Kasumi-1 (cell line): ENCODE results near the gene FANCM.

Source experiments
- DNase-seq, 2 experiments: peaks; one replicate each; lab custom pipeline; 2025; lab: John Stamatoyannopoulos, UW

FANCM gene, protein sequence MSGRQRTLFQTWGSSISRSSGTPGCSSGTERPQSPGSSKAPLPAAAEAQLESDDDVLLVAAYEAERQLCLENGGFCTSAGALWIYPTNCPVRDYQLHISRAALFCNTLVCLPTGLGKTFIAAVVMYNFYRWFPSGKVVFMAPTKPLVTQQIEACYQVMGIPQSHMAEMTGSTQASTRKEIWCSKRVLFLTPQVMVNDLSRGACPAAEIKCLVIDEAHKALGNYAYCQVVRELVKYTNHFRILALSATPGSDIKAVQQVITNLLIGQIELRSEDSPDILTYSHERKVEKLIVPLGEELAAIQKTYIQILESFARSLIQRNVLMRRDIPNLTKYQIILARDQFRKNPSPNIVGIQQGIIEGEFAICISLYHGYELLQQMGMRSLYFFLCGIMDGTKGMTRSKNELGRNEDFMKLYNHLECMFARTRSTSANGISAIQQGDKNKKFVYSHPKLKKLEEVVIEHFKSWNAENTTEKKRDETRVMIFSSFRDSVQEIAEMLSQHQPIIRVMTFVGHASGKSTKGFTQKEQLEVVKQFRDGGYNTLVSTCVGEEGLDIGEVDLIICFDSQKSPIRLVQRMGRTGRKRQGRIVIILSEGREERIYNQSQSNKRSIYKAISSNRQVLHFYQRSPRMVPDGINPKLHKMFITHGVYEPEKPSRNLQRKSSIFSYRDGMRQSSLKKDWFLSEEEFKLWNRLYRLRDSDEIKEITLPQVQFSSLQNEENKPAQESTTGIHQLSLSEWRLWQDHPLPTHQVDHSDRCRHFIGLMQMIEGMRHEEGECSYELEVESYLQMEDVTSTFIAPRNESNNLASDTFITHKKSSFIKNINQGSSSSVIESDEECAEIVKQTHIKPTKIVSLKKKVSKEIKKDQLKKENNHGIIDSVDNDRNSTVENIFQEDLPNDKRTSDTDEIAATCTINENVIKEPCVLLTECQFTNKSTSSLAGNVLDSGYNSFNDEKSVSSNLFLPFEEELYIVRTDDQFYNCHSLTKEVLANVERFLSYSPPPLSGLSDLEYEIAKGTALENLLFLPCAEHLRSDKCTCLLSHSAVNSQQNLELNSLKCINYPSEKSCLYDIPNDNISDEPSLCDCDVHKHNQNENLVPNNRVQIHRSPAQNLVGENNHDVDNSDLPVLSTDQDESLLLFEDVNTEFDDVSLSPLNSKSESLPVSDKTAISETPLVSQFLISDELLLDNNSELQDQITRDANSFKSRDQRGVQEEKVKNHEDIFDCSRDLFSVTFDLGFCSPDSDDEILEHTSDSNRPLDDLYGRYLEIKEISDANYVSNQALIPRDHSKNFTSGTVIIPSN (N-terminal part only)

DNA sequence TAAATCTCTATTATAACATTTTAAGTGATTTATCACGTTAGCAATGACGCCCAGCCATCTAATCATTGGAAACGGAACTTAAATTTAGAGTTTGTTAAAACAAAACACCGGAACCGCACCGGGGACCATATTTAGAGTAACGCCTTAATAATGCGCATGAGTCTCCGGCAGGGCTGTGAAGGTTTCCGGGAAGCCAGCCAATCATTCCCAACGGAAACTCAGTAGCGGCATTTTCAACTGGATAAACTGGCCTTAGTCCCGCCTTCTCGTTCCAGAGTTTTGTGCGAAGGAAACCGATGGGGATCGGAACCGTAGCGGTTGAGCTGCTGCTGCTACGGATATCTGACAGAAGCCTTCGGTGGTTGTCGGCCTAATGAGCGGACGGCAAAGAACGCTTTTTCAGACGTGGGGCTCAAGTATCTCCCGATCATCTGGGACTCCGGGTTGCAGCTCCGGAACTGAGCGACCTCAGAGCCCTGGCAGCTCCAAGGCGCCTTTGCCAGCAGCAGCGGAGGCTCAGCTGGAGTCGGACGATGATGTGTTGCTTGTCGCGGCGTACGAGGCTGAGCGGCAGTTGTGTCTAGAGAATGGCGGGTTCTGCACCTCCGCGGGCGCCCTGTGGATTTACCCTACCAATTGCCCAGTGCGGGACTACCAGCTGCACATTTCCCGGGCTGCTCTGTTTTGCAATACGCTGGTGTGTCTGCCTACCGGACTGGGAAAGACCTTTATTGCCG is at the start of gene FANCM:
Gene FANCM (plus strand): TSS at position 272 of the 737 bp plus-strand sequence. CDS start 102 bp downstream, at position 374.
- peak; percentile 98 for DNase-seq

- no peak for DNase-seq
These were observed 45.9 kb upstream of the FANCM start for GRCh38 chr14:45089813-45090212.

GRCh38 chr14:45091710-45092109 is 44.0 kb upstream of the FANCM start:
- no peak for DNase-seq

GRCh38 chr14:45094275-45094674 is 41.5 kb upstream of the FANCM start:
- DNase-seq: no peak

DNA sequence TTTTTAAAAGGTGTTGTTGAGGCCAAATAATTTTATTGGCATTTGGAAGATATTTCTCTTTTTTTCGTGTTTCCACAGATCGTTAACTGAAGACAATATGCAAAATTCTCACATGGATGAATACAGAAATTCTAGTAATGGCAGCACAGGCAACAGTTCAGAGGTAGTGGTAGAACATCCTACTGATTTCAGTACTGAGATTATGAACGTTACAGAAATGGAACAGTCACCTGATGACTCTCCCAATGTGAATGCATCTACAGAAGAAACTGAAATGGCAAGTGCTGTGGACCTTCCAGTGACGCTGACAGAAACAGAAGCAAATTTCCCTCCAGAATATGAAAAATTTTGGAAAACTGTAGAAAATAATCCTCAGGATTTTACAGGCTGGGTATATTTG is 40.6 kb upstream of the FANCM start:
- no peak for DNase-seq

GRCh38 chr14:45096218-45096617 is 39.5 kb upstream of the FANCM start:
- no peak for DNase-seq

GRCh38 chr14:45103806-45104205 is 31.9 kb upstream of the FANCM start:
- no peak for DNase-seq

DNA sequence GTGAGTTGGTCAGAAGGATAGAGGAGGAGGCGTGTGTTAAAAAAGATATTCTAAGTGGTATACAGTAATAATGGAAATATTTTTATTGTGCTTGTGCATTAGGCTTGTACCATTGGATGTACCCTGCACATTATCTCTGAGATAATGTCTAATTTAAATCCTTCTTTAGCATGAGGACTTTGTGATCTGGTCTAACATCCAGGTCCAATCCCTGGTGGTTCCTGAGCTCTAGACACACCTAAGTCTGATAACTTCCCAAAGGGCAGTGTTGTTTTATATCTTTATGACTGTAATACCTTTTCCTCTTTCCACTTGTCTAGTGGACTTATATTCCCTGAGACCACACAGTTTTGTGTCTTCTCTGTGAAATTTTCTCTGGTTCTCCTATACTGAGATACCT is 31.2 kb upstream of the FANCM start:
- DNase-seq: no peak

DNA sequence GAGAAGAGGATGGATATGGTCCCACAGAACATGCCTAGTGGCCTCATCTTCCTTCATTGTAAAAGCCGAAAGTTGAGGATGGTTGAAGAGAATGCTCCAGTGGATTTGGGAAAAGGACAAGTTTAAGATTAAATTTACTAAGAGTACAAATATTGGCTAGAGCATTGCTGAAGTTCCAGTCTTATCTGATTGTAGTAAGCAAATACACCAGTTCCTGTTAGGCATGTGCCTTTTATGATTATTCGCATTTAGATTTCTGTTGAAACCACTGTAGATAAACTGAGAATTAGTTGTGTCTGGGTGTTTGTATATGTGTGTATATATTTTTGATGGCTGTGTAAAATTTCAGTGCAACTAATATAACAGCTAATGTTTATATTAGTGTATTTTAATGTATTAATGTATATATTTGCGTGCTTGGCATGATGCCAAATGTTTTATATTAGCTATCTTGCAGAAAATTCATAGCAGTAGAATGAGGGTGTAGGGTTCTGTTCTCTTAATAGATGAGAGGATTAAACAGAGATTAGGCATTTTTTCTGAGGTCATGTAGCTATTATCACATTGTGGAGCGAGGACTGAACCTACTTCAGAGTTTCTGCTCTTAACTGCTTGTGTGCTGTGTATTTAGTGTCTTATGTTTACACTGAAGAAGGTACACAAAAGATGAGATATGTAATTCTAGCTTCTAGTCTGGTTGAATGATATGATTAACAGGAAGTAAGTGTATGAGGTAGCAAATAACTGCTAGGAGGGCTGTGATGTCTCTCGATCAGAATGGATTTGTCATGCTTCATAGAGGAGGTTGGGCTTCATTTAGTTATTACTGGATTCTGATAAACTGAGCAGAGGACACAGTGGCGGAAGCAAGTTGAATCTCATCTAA is 22.6 kb upstream of the FANCM start:
- DNase-seq: no peak

GRCh38 chr14:45114327-45114726 is 21.4 kb upstream of the FANCM start:
- no peak for DNase-seq

- no peak for DNase-seq
These were observed 17.1 kb upstream of the FANCM start for GRCh38 chr14:45118594-45118993.

GRCh38 chr14:45120096-45120495 is 15.6 kb upstream of the FANCM start:
- DNase-seq: no peak

DNA sequence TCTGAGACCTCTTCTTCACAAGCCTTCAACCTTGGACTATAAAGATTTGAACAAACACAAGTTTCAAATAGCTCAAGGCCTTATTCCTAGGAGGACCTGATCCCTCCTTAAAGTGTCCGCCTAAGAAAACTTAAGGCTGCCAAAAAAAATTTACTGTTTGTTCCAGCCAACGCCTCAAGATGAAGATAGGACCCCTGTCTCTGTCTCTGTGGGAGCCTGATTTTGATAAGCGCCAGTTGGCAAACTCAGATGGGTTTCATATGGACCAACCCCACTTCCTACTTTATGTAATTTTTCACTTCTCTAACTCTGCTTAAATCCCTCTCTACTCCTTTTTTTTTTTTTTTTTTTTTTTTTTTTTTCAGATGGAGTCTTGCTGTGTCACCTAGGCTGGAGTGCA is 12.5 kb upstream of the FANCM start:
- no peak for DNase-seq

DNA sequence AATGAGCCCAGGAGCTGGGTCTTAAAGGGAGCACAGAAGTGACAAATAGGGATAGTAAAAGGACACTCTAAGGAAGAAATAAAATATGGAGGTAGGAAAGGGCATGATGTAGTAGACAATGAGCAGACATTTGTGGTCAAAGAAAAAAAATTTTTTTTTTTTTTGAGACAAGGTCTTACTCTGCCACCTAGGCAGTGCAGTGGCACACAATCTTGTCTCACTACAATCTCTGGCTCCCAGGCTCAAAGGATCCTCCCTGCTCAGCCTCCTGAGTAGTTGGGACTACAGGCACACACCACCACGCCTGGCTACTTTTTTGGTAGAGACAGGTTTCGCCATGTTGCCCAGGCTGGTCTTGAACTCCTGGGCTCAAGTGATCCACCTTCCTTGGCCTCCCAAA is 10.0 kb upstream of the FANCM start:
- DNase-seq: no peak

- no peak for DNase-seq
These were observed 6.6 kb upstream of the FANCM start for GRCh38 chr14:45128963-45129629.

- peak in 1 of 2 experiments; percentile 51 for DNase-seq
These were observed 2.1 kb upstream of the FANCM start for GRCh38 chr14:45133683-45134050.

- peak; percentile 97 to 99 for DNase-seq
These were observed 1.4 kb upstream of the FANCM start, which contains the start of gene FKBP3 for GRCh38 chr14:45134051-45134958. Gene FKBP3, minus strand, starts transcription at chr14:45134481. Its CDS starts 25 bp downstream, at chr14:45134456.

DNA sequence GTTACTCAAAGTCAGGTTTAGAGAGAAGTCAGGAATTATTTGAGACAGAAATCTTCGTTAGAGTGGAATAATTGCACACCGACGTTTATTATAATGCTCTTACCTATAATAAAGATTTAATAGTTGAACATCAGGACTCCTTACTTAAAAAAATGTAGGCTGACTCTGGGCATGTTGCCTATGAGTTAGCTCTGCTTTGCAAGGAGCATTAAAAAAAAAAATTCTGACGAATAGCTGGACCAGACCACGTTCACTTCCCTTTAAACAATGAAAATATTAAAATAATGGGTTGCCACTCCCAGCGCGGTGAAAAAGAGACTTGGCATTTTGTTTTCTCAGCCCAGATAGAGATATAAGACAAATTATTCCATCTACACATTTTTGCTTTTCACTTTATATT is 574 bp upstream of the FANCM start:
- DNase-seq: peak in 1 of 2 experiments; percentile 55

GRCh38 chr14:45136399-45136798 is 669 bp downstream of the FANCM start:
- no peak for DNase-seq
